GM13976 (cell line): Measurements from ENCODE around the gene TRIM2.

Experiments
- DNase-seq: peaks from one replicate; pipeline ENCODE4 v3.0.0; 2012; ENCODE audit warnings: low spot score
- CTCF ChIP-seq: IDR thresholded peaks from 2 replicates; pipeline ENCODE4 v1.5.1; 2012; ENCODE audit warnings: borderline replicate concordance, mild to moderate bottlenecking; ENCODE audit not compliant: insufficient read depth; ENCODE audit errors: extremely low read depth, missing control alignments, control extremely low read depth
- in situ Hi-C: fragments of 300-500 bp; cut with MboI; formaldehyde crosslinking; loops from one replicate; pipeline ENCODE4 v1.12.0; 2022; ENCODE audit warnings: low sequenced_read_pairs, mixed read lengths, inconsistent platforms; ENCODE audit not compliant: unreplicated experiment

TRIM2 gene

GRCh38 chr4:153174821-153175567 is 29.2 kb upstream of the TRIM2 start:
- DNase-seq = no peak
- in situ Hi-C loops = no loop called here
- TF ChIP-seq CTCF = no peak

GRCh38 chr4:153176938-153177337 is 27.3 kb upstream of the TRIM2 start:
- in situ Hi-C loops = no loop called here
- no peak for TF ChIP-seq CTCF
- no peak for DNase-seq

- DNase-seq = no peak
- in situ Hi-C loops = no loop called here
- TF ChIP-seq CTCF = no peak
Measured at GRCh38 chr4:153177841-153178240, 26.4 kb upstream of the TRIM2 start.

GRCh38 chr4:153179100-153179499 is 25.1 kb upstream of the TRIM2 start:
- DNase-seq = no peak
- no peak for TF ChIP-seq CTCF
- in situ Hi-C loops = no loop called here

- DNase-seq = no peak
Measured at GRCh38 chr4:153181293-153181692, 22.9 kb upstream of the TRIM2 start.

GRCh38 chr4:153181700-153182099 is 22.5 kb upstream of the TRIM2 start:
- in situ Hi-C loops = no loop called here
- DNase-seq = no peak
- TF ChIP-seq CTCF = no peak

More at GRCh38 chr4:153181293-153181692, 22.9 kb upstream of the TRIM2 start:
- in situ Hi-C loops = no loop called here
- TF ChIP-seq CTCF = no peak
